GM18526 (cell line): ENCODE data around the gene OR5B2.

Source experiments
- POLR2A ChIP-seq: IDR thresholded peaks from 3 replicates; pipeline ENCODE4 v1.6.1; 2011; ENCODE audit not compliant: insufficient read length; ENCODE audit errors: extremely low read depth

The OR5B2 gene

DNA sequence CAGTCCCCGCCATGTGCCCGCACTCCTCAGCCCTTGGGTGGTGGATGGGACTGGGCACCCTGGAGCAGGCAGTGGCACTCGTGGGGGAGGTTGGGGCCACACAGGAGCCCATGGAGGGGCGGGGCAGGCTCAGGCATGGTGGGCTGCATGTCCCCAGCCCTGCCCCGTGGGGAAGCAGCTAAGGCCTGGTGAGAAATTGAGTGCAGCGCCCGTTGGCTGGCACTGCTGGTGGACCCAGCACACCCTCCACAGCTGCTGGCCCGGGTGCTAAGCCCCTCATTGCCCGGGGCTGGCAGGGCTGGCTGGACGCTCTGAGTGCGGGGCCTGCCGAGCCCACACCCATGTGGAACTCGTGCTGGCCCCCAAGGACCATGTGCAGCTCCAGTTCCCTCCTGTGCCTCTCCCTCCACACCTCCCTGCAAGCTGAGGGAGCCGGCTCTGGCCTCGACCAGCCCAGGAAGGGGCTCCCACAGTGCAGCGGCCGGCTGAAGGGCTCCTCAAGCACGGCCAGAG, 37.3 kb downstream of the OR5B2 start:
- TF ChIP-seq POLR2A, result no peak
